ENCODE measurements around the gene N4BP3.

DNA sequence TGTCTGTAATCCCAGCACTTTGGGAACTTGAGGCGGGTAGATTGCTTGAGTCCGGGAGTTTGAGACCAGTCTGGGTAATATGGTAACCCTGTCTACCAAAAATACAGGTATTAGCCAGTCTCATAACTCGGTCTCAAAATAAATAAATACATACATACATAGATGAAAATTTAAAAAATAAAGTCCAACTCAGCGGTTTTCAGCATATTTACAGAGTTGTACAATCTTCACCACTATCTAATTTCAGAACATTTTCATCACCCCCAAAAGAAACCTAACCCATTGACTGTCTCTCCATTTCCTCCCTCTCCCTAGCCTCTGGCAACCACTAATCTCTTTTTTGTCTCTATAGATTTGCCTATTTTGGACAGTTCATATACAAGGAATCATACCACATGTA lies 28.2 kb downstream of the N4BP3 start:
- TF ChIP-seq, protein P1, sequence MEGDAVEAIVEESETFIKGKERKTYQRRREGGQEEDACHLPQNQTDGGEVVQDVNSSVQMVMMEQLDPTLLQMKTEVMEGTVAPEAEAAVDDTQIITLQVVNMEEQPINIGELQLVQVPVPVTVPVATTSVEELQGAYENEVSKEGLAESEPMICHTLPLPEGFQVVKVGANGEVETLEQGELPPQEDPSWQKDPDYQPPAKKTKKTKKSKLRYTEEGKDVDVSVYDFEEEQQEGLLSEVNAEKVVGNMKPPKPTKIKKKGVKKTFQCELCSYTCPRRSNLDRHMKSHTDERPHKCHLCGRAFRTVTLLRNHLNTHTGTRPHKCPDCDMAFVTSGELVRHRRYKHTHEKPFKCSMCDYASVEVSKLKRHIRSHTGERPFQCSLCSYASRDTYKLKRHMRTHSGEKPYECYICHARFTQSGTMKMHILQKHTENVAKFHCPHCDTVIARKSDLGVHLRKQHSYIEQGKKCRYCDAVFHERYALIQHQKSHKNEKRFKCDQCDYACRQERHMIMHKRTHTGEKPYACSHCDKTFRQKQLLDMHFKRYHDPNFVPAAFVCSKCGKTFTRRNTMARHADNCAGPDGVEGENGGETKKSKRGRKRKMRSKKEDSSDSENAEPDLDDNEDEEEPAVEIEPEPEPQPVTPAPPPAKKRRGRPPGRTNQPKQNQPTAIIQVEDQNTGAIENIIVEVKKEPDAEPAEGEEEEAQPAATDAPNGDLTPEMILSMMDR (IDR thresholded peaks at IDR 0.05; ENCODE audit: insufficient read depth, low read length), result no peak
- no peak for TF ChIP-seq SPI1 (IDR thresholded peaks at IDR 0.05; ENCODE audit: borderline replicate concordance, low read depth)

All from HL-60 (cell line).